GM12865 (cell line): ENCODE data around the gene ERF.

Source experiments
- DNase-seq: peaks from one replicate; pipeline ENCODE4 v3.0.0; 2010; ENCODE audit warnings: low read depth
- H3K4me3 ChIP-seq: 2 replicates; pipeline ENCODE4 v1.5.1; 2011; ENCODE audit warnings: mild to moderate bottlenecking, low read depth, low read length, control low read depth
- CTCF ChIP-seq: IDR thresholded peaks from 2 replicates; pipeline ENCODE4 v1.5.1; 2011; ENCODE audit warnings: low read length, control low read depth, low read depth, inconsistent platforms; ENCODE audit not compliant: insufficient read depth; ENCODE audit errors: missing control alignments

Gene ERF

GRCh38 chr19:42290523-42291434, 35.9 kb upstream of the ERF start:
- TF ChIP-seq CTCF = peak; percentile 58
- no peak overlapping the region for H3K4me3 ChIP-seq
- peak; percentile 70 for DNase-seq

- DNase-seq = no peak
- TF ChIP-seq CTCF = no peak
- H3K4me3 ChIP-seq = no peak overlapping the region
Measured at GRCh38 chr19:42290136-42290522, 35.2 kb upstream of the ERF start.

- no peak overlapping the region for H3K4me3 ChIP-seq
- DNase-seq = no peak
- no peak for TF ChIP-seq CTCF
Measured at GRCh38 chr19:42289556-42290041, 34.7 kb upstream of the ERF start.

- TF ChIP-seq CTCF = no peak
- DNase-seq = no peak
- no peak overlapping the region for H3K4me3 ChIP-seq
Measured at GRCh38 chr19:42288881-42289555, 34.1 kb upstream of the ERF start.

GRCh38 chr19:42288387-42288786, 33.5 kb upstream of the ERF start:
- no peak for TF ChIP-seq CTCF
- no peak for DNase-seq
- no peak overlapping the region for H3K4me3 ChIP-seq

GRCh38 chr19:42287827-42288107, 32.8 kb upstream of the ERF start:
- no peak for TF ChIP-seq CTCF
- DNase-seq = no peak
- H3K4me3 ChIP-seq = no peak overlapping the region
